ENCODE data around the gene ZNF628.

The ZNF628 gene

DNA sequence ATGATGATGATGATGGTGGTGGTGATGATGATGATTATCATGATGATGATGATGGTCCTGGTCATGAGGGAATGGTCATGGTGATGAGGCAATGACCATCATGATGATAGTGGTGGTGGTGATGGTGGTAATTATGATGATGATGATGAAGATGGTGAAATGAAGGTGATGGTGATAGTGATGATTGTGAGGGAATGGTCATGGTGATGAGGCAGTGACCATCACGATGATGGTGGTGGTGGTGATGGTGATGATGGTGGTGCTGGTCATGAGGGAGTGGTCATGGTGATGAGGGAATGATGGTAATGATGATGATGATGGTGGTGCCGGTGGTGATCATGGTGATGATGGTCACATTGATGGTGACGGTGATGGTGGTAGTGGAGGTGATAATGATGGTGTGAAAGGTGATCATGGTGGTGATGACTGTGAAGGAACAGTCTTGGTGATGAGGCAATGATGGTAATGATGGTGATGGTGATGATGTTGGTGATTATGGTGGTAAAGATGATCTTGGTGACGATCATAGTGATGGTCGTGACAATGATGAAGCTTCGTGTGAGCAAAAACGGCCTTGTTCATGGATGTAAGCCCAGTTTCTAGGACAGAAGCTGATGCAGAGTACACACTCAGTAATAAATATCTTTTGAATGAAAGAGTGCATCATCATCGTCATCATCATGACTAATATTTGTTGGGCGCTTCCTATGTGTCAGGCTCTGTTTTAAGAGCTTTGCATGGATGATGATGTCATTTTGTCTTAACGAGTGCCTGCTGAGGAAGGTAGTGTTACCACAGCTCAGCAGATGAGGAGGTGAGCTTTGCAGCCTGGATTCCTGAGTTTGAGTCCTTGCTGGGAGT is 43.3 kb downstream of the ZNF628 start (continued):
- 0 out of 2 replicates have a peak, but pooled peaks have one; percentile 41 for TF ChIP-seq ZNF560 (tag by site-specific recombination; IDR thresholded peaks at IDR 0.05; ENCODE audit: borderline replicate concordance)
- TF ChIP-seq ZNF335 (tag by site-specific recombination; conservative IDR thresholded peaks at IDR 0.05), result peak; percentile 52; the same call in 1 of the 2 replicates
- peak; percentile 54; the same call in 1 of the 2 replicates for TF ChIP-seq ZNF791 (tag by site-specific recombination; IDR thresholded peaks at IDR 0.05)
- peak; percentile 88 for TF ChIP-seq ZNF366 (tag by site-specific recombination; conservative IDR thresholded peaks at IDR 0.05)
- TF ChIP-seq ZNF169 (tag by site-specific recombination; IDR thresholded peaks at IDR 0.05), result peak; percentile 92
- TF ChIP-seq ZNF112 (tag by site-specific recombination; IDR thresholded peaks at IDR 0.05), result peak; percentile 64; the same call in 1 of the 2 replicates
- TF ChIP-seq, protein P1, sequence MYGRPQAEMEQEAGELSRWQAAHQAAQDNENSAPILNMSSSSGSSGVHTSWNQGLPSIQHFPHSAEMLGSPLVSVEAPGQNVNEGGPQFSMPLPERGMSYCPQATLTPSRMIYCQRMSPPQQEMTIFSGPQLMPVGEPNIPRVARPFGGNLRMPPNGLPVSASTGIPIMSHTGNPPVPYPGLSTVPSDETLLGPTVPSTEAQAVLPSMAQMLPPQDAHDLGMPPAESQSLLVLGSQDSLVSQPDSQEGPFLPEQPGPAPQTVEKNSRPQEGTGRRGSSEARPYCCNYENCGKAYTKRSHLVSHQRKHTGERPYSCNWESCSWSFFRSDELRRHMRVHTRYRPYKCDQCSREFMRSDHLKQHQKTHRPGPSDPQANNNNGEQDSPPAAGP (tag by site-specific recombination; IDR thresholded peaks at IDR 0.05), result peak; percentile 38; the same call in 1 of the 2 replicates
- TF ChIP-seq ZNF175 (tag by site-specific recombination; IDR thresholded peaks at IDR 0.05), result no peak
- TF ChIP-seq, protein P2, sequence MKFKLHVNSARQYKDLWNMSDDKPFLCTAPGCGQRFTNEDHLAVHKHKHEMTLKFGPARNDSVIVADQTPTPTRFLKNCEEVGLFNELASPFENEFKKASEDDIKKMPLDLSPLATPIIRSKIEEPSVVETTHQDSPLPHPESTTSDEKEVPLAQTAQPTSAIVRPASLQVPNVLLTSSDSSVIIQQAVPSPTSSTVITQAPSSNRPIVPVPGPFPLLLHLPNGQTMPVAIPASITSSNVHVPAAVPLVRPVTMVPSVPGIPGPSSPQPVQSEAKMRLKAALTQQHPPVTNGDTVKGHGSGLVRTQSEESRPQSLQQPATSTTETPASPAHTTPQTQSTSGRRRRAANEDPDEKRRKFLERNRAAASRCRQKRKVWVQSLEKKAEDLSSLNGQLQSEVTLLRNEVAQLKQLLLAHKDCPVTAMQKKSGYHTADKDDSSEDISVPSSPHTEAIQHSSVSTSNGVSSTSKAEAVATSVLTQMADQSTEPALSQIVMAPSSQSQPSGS (tag by site-specific recombination; IDR thresholded peaks at IDR 0.05; ENCODE audit: low read depth), result peak; percentile 94
- peak; percentile 58; the same call in 1 of the 2 replicates for TF ChIP-seq ZNF133 (tag by site-specific recombination; IDR thresholded peaks at IDR 0.05)
- no peak for TF ChIP-seq ZNF221 (tag by site-specific recombination; IDR thresholded peaks at IDR 0.05; ENCODE audit: borderline replicate concordance)
- peak; percentile 73 for TF ChIP-seq ZEB2 (tag by site-specific recombination; IDR thresholded peaks at IDR 0.05)
- TF ChIP-seq, protein P3, sequence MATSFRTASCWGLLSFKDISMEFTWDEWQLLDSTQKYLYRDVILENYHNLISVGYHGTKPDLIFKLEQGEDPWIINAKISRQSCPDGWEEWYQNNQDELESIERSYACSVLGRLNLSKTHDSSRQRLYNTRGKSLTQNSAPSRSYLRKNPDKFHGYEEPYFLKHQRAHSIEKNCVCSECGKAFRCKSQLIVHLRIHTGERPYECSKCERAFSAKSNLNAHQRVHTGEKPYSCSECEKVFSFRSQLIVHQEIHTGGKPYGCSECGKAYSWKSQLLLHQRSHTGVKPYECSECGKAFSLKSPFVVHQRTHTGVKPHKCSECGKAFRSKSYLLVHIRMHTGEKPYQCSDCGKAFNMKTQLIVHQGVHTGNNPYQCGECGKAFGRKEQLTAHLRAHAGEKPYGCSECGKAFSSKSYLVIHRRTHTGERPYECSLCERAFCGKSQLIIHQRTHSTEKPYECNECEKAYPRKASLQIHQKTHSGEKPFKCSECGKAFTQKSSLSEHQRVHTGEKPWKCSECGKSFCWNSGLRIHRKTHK (tag by site-specific recombination; IDR thresholded peaks at IDR 0.05), result no peak
- TF ChIP-seq, protein P4, sequence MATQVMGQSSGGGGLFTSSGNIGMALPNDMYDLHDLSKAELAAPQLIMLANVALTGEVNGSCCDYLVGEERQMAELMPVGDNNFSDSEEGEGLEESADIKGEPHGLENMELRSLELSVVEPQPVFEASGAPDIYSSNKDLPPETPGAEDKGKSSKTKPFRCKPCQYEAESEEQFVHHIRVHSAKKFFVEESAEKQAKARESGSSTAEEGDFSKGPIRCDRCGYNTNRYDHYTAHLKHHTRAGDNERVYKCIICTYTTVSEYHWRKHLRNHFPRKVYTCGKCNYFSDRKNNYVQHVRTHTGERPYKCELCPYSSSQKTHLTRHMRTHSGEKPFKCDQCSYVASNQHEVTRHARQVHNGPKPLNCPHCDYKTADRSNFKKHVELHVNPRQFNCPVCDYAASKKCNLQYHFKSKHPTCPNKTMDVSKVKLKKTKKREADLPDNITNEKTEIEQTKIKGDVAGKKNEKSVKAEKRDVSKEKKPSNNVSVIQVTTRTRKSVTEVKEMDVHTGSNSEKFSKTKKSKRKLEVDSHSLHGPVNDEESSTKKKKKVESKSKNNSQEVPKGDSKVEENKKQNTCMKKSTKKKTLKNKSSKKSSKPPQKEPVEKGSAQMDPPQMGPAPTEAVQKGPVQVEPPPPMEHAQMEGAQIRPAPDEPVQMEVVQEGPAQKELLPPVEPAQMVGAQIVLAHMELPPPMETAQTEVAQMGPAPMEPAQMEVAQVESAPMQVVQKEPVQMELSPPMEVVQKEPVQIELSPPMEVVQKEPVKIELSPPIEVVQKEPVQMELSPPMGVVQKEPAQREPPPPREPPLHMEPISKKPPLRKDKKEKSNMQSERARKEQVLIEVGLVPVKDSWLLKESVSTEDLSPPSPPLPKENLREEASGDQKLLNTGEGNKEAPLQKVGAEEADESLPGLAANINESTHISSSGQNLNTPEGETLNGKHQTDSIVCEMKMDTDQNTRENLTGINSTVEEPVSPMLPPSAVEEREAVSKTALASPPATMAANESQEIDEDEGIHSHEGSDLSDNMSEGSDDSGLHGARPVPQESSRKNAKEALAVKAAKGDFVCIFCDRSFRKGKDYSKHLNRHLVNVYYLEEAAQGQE (tag by site-specific recombination; IDR thresholded peaks at IDR 0.05), result no peak
- TF ChIP-seq ZNF623 (tag by site-specific recombination; IDR thresholded peaks at IDR 0.05), result 0 out of 2 replicates have a peak, but pooled peaks have one; percentile 19
- TF ChIP-seq ZNF423 (tag by site-specific recombination; IDR thresholded peaks at IDR 0.05), result no peak
- peak; percentile 74 for TF ChIP-seq YY2 (tag by site-specific recombination; IDR thresholded peaks at IDR 0.05)
- TF ChIP-seq, protein P5, sequence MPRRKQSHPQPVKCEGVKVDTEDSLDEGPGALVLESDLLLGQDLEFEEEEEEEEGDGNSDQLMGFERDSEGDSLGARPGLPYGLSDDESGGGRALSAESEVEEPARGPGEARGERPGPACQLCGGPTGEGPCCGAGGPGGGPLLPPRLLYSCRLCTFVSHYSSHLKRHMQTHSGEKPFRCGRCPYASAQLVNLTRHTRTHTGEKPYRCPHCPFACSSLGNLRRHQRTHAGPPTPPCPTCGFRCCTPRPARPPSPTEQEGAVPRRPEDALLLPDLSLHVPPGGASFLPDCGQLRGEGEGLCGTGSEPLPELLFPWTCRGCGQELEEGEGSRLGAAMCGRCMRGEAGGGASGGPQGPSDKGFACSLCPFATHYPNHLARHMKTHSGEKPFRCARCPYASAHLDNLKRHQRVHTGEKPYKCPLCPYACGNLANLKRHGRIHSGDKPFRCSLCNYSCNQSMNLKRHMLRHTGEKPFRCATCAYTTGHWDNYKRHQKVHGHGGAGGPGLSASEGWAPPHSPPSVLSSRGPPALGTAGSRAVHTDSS (tag by site-specific recombination; IDR thresholded peaks at IDR 0.05), result peak; percentile 99
- TF ChIP-seq, protein P6, sequence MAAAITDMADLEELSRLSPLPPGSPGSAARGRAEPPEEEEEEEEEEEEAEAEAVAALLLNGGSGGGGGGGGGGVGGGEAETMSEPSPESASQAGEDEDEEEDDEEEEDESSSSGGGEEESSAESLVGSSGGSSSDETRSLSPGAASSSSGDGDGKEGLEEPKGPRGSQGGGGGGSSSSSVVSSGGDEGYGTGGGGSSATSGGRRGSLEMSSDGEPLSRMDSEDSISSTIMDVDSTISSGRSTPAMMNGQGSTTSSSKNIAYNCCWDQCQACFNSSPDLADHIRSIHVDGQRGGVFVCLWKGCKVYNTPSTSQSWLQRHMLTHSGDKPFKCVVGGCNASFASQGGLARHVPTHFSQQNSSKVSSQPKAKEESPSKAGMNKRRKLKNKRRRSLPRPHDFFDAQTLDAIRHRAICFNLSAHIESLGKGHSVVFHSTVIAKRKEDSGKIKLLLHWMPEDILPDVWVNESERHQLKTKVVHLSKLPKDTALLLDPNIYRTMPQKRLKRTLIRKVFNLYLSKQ (tag by site-specific recombination; IDR thresholded peaks at IDR 0.05; ENCODE audit: borderline replicate concordance), result no peak
- TF ChIP-seq SCRT2 (tag by site-specific recombination; IDR thresholded peaks at IDR 0.05), result peak; percentile 47
- no peak for TF ChIP-seq ZNF521 (tag by site-specific recombination; IDR thresholded peaks at IDR 0.05)
- peak; percentile 66; the same call in 1 of the 2 replicates for TF ChIP-seq ZNF558 (tag by site-specific recombination; IDR thresholded peaks at IDR 0.05)
- no peak for TF ChIP-seq ZBTB8A (tag by site-specific recombination; IDR thresholded peaks at IDR 0.05)
- TF ChIP-seq ZNF843 (tag by site-specific recombination; IDR thresholded peaks at IDR 0.05), result peak; percentile 23; the same call in 1 of the 2 replicates
- no peak; the same call in 1 of the 2 replicates for TF ChIP-seq KLF1 (tag by site-specific recombination; IDR thresholded peaks at IDR 0.05)
- TF ChIP-seq ZNF514 (tag by site-specific recombination; IDR thresholded peaks at IDR 0.05), result no peak
- no peak for TF ChIP-seq ZNF274 (IDR thresholded peaks at IDR 0.05; ENCODE audit: low read length)
- TF ChIP-seq ZNF274 (tag by site-specific recombination; IDR thresholded peaks at IDR 0.05; ENCODE audit: borderline replicate concordance), result peak; percentile 39; the same call in 1 of the 2 replicates
- TF ChIP-seq ZNF660 (tag by site-specific recombination; IDR thresholded peaks at IDR 0.05), result peak; percentile 99

All from HEK293 (cell line).